Natural killer cell treated with Interleukin-12 subunit alpha and Interleukin-12 subunit beta and Interleukin-15 and Interleukin-18, amount 100 ng/mL, for 72 hours (primary cell): ENCODE data around the gene CRYBA2. TPM values are rescaled to one million over a fixed set of nuclear protein-coding genes. Genes with fewer than 3 reads are reported as not detected.

Experiments used
- ATAC-seq, 2 donors: fragments of 150-1000 bp; cut with Tn5 transposase in 1 of 2; sonication (Bioruptor Pico), chemical (Tn5 transposase) in 1 of 2; 2 replicates each; pipeline ENCODE4 v1.10.0; 2021
- DNase-seq: peaks from one replicate; pipeline ENCODE4 v3.0.0; 2022; ENCODE audit warnings: low spot score
- H3K27ac Mint-ChIP-seq, 2 donors: 1 replicate in 1 of 2; 2 replicates in 1 of 2; pipeline ENCODE4 v1.8.0; 2022; ENCODE audit warnings: mixed read lengths in 2 of 2, mild to moderate bottlenecking in 1 of 2, moderate library complexity in 1 of 2
- H3K27me3 Mint-ChIP-seq, 2 donors: 1 replicate in 1 of 2; 2 replicates in 1 of 2; pipeline ENCODE4 v1.8.0; 2022; ENCODE audit warnings: mixed read lengths in 2 of 2
- H3K36me3 Mint-ChIP-seq: one replicate; pipeline ENCODE4 v1.8.0; 2022; ENCODE audit warnings: mixed read lengths
- H3K4me1 Mint-ChIP-seq, 2 donors: 1 replicate in 1 of 2; 2 replicates in 1 of 2; pipeline ENCODE4 v1.8.0; 2022; ENCODE audit warnings: low read depth in 2 of 2, mixed read lengths in 2 of 2, mild to moderate bottlenecking in 1 of 2
- H3K4me3 Mint-ChIP-seq: one replicate; pipeline ENCODE4 v1.8.0; 2022; ENCODE audit warnings: mixed read lengths
- H3K9me3 Mint-ChIP-seq: 2 replicates; pipeline ENCODE4 v1.8.0; 2022; ENCODE audit warnings: mixed read lengths
- total RNA-seq, 2 donors: library from RNA; stranded (reverse); gene quantifications; one replicate each; pipeline ENCODE4 v1.2.3, GENCODE V29; 2022

CRYBA2 gene
- total RNA-seq, 2 donors from 2014 or later: not detected

DNA sequence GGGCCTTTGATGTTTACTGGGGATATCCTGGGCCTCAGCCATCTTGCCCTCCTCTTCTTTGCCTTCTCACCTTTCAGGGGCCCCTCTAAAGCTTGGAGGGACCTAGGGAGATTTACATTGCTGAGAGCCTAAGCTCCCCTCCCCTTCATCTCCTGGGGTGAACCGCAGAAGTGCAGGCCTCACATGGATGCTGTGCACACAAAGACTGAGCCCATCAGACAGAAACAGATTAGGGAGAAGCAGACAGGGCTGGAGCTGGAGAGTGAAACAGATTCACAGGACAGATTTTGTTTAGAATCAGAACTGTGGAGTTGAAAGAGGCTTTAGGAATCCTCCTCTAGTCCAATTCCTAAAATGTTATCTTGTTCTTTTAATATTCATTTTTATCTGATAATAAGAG is 37.2 kb downstream of the CRYBA2 start:
- DNase-seq (no peak), ATAC-seq (no peak)
- H3K4me1 Mint-ChIP-seq: peaks cover 0 to 1% of the 10 kb centered on the region in 2 donors
- no peaks in the 10 kb centered on the region for H3K36me3 Mint-ChIP-seq
- no peaks in the 10 kb centered on the region for H3K9me3 Mint-ChIP-seq
- no peak overlapping the region for H3K4me3 Mint-ChIP-seq
- no peak overlapping the region for H3K27ac Mint-ChIP-seq
- H3K27me3 Mint-ChIP-seq: peaks cover 40 to 41% of the 10 kb centered on the region in 2 donors

DNA sequence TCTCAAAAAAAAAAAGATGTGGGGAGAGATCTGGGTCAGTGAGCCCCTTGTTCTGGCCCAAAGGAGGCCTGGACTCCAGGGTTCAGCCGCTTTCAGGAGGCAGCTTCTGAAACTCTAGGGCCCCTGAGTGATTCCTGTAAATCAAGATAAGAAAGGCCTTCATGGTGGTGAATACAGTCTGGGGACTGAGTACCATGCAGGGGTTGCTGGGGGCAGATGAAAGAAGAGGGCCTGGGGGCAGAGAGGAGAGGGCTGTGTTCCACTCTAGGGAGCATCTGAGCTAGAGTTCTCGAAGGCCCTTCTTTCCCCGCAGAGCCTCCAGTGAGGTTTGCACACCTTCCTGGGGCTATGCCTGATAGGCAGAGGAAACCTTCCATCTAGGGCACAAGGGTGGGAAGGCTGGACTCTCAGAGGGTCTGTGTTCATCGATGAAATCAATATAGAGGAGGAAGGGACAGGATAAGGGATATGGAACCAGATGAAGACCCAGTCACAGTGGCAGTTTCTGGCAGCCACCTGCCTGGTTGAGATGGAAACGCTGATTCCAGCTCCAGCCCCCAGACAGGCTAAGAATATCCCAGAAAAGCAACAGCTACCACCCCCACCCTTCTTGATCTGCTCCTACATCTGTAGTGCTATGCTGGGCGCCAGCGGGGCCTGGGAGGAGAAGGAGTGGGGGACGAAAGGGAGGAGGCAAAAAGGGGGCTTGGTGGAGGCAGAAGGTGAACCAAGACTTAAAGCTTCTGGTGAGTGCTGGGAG is 38.5 kb downstream of the CRYBA2 start:
- Mint-ChIP-seq H3K4me1 (no peaks in the 10 kb centered on the region), H3K27me3 (peaks cover 40 to 43% of the 10 kb centered on the region in 2 donors), H3K36me3 (no peaks in the 10 kb centered on the region), H3K4me3 (no peak overlapping the region), H3K27ac (no peak overlapping the region), H3K9me3 (no peaks in the 10 kb centered on the region)
- ATAC-seq (no peak), DNase-seq (no peak)

DNA sequence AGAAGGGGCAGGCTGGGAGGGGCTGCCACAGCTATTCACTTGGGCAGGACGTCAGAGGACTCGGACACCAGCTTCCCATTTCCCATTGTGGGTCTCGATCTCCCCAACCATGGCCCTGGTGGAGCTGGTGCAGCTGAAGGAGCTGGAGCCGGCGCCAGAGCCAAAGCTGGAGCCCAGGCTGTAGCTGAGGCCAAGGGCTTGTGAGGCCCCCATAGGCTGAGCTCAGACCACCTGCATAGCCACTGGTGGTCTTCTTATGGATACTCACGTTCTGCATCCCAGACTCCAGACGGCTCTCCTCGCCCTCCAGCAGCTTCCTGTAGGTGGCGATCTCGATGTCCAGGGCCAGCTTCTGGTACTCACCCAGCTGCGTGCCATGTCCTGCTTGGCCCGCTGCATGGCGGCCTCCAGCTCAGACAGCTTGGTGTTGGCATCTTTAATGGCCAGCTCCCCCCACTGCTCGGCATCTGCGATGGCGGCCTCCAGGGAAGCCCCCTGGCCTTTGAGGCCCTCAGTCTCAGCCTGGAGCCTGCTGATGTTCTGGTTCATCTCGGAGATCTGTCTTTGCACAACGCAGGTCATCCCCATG is 39.8 kb downstream of the CRYBA2 start:
- Mint-ChIP-seq H3K27ac (no peak overlapping the region), H3K27me3 (peaks cover 37 to 40% of the 10 kb centered on the region in 2 donors), H3K36me3 (no peaks in the 10 kb centered on the region), H3K9me3 (no peaks in the 10 kb centered on the region), H3K4me1 (no peaks in the 10 kb centered on the region), H3K4me3 (no peak overlapping the region)
- ATAC-seq (no peak), DNase-seq (no peak)

DNA sequence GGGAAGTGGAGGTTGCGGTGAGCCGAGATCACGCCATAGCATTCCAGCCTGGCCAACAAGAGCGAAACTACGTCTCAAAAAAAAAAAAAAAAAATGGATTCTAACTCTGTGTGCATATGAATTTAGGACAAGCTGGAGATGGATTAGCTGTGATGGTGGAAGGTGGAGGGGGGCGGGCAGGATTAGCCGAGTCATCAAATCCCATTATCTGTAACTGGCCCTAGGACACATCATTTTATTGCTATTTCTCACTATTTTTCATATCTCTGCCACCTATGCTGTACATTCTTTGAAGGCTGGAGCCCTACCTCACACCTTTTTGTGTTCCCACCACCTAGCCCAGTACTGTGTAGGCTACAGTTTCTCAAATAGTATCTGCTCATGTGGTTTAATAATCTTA is 41.1 kb downstream of the CRYBA2 start:
- no peak for DNase-seq
- no peaks in the 10 kb centered on the region for H3K36me3 Mint-ChIP-seq
- H3K4me1 Mint-ChIP-seq: no peaks in the 10 kb centered on the region
- H3K4me3 Mint-ChIP-seq: no peak overlapping the region
- no peak for ATAC-seq
- no peaks in the 10 kb centered on the region for H3K9me3 Mint-ChIP-seq
- H3K27ac Mint-ChIP-seq: no peak overlapping the region
- peaks cover 27 to 31% of the 10 kb centered on the region in 2 donors for H3K27me3 Mint-ChIP-seq

DNA sequence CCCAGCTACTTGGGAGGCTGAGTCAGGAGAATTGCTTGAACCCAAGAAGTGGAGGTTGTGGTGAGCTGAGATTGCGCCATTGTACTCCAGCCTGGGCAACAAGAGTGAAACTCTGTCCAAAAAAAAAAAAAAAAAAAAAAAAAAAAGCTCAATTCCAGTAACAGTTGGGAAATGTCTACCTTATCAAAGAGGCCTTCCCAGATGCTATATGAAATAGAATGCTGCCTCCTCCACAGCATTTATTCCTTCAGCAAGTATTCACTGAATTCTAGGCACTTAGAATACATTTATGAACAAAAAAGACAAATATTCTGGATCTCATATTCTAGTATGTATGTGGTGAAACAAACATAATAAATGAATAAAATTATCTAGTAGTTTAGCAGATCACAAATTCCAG is 46.6 kb downstream of the CRYBA2 start:
- H3K27ac Mint-ChIP-seq: no peak overlapping the region
- ATAC-seq (no peak), DNase-seq (no peak)
- H3K4me3 Mint-ChIP-seq: no peak overlapping the region
- no peaks in the 10 kb centered on the region for H3K4me1 Mint-ChIP-seq
- no peaks in the 10 kb centered on the region for H3K36me3 Mint-ChIP-seq
- peaks cover 31 to 41% of the 10 kb centered on the region in 2 donors for H3K27me3 Mint-ChIP-seq
- H3K9me3 Mint-ChIP-seq: no peaks in the 10 kb centered on the region

DNA sequence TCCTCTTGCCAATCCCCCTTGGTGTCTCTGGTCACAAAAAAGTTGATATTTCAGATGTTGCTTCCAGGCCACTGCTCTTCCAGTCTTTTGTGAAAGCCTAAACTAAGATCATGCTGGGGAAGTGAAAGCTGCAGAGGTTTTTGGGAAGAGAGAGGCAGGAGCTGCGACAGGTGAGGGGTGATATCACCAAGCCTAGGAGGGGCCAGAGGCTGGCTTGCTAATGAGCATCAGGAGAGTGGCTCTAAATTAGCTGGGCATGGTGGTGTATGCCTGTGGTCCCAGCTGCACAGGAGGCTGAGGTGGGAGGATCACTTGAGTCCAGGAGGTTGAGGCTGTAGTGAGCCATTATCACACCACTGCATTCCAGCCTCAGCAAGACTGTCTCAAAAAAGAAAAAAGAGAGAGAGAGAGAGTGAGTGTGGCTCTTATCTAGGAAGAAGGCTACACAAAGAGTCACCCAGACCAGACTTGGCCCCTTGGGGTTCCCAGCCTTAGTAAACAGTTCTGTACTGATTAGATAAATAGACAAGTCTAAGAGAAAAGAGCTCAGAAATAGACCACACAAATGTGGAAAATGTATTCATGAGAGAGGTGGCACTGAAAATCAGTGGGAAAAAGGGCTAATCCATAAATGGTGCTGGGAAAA is 48.3 kb downstream of the CRYBA2 start:
- Mint-ChIP-seq H3K4me1 (no peaks in the 10 kb centered on the region), H3K27ac (no peak overlapping the region), H3K27me3 (peaks cover 37 to 50% of the 10 kb centered on the region in 2 donors), H3K9me3 (no peaks in the 10 kb centered on the region), H3K36me3 (no peaks in the 10 kb centered on the region), H3K4me3 (no peak overlapping the region)
- ATAC-seq (no peak), DNase-seq (no peak)

Other genes starting within 250 kb of the CRYBA2 start
- under 1 TPM in 1 of 2 donors, not detected in 1; 0.24 TPM for gene CYP27A1, start 211.3 kb downstream of the CRYBA2 start, total RNA-seq
- not detected for gene PRKAG3, start 161.6 kb downstream of the CRYBA2 start, total RNA-seq
- gene WNT6, start 133.6 kb downstream of the CRYBA2 start, total RNA-seq: not detected
- gene WNT10A, start 112.6 kb downstream of the CRYBA2 start, total RNA-seq: not detected
- not detected for gene CDK5R2, start 33.8 kb downstream of the CRYBA2 start, total RNA-seq
- gene FEV, start 8.2 kb downstream of the CRYBA2 start, total RNA-seq: not detected
- not detected for gene CFAP65, start 48.1 kb upstream of the CRYBA2 start, total RNA-seq
- under 1 TPM in 1 of 2 donors, not detected in 1; 0.28 TPM for gene IHH, start 67.5 kb upstream of the CRYBA2 start, total RNA-seq
- gene NHEJ1, start 167.4 kb upstream of the CRYBA2 start, total RNA-seq: 10 to 100 TPM; 17.9 to 18.8 TPM
- 1 to 10 TPM; 2.4 to 3.3 TPM for gene SLC23A3, start 176.6 kb upstream of the CRYBA2 start, total RNA-seq
- 10 to 100 TPM; 60.8 to 68.5 TPM for gene CNPPD1, start 183.5 kb upstream of the CRYBA2 start, total RNA-seq
- gene RETREG2, start 184.9 kb upstream of the CRYBA2 start, total RNA-seq: 10 to 100 TPM; 69.3 to 79.8 TPM
- gene ZFAND2B, start 213.4 kb upstream of the CRYBA2 start, total RNA-seq: 10 to 100 TPM; 40.4 to 51.8 TPM
- gene ABCB6, start 225.5 kb upstream of the CRYBA2 start, total RNA-seq: 10 to 100 TPM; 16.7 to 18.1 TPM
- gene ATG9A, start 236.2 kb upstream of the CRYBA2 start, total RNA-seq: 10 to 100 TPM; 43.0 to 52.7 TPM
- 10 to 100 TPM; 82.5 to 87.6 TPM for gene ANKZF1, start 236.4 kb upstream of the CRYBA2 start, total RNA-seq